ENCODE results near the gene COBLL1.

GRCh38 chr2:164875334-164876205 lies 33.9 kb upstream of the COBLL1 start:
- TF ChIP-seq CTCF (IDR thresholded peaks at IDR 0.05; ENCODE audit: low read depth, low read length) (no peak), EZH2phosphoT487 (IDR thresholded peaks at IDR 0.05; ENCODE audit: low read depth) (no peak)
